ENCODE data around the gene GRIA3. TPM values are rescaled to one million over a fixed set of nuclear protein-coding genes. Genes with fewer than 3 reads are reported as not detected.
"Not testable (repeated sequence)": the region's sequence is repeated elsewhere in the genome, so short reads cannot be mapped to it uniquely, and the experiment has no call there.

GRIA3 gene
- total RNA-seq, 4 donors from 2014 or later: 0.33 to 0.73 (median 0.46) TPM; not detected in 1

DNA sequence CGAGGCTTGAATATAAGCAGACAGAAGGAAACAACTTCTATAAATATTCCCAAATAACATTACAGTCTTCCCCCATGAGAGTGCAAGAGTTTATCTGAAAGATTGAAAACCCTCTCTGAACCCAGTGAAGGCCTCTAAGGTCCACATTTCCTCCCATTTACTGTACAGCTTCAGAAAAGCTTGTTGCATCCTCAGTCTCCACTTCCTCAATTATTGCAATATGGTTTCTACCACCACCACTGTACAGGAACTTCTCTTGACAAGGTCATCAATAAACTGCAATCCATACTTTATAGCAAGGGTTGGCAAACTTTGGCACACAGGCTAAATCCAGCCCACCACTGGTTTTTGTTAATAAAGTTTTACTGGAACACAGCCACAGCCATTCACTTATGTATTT lies 309.8 kb downstream of the GRIA3 start:
- 53 to 64% methylated on average over 1 of the region's 1 CpG for WGBS, 2 donors
- Histone ChIP-seq H3K36me3 (no peaks in the 10 kb centered on the region), H3K4me3 (replicated peaks in 1 of 3) (no peak overlapping the region), H3K27ac (no peak overlapping the region), H3K9me3 (no peaks in the 10 kb centered on the region), H3K27me3 (no peaks in the 10 kb centered on the region), H3K4me1 (no peaks in the 10 kb centered on the region)
- no peak for DNase-seq
- intact Hi-C loops (cut with DNase I): no loop called here
- TF ChIP-seq POLR2A (IDR thresholded peaks at IDR 0.05): no peak
- TF ChIP-seq CTCF (IDR thresholded peaks at IDR 0.05): no peak

DNA sequence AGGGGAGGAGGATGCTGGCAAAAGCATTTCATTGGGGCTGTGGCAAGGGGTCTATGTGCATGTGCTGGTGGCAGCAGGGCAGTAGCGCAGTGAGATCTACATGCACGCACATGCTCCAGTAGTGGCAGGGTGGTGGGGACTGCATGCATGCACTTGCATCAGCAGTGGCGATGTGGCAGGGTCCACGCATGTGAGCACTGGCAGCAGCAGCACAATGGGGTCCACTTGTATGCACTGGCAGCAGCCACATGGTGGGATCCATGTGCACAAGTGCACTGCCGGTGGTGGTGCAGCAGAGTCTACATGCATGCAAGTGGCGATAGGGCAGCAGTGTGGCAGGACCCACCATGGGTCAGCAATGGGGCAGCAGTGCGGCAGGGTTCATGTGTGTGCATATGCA lies 315.7 kb downstream of the GRIA3 start:
- no peak overlapping the region for H3K27ac ChIP-seq
- no peak overlapping the region for H3K4me3 ChIP-seq (replicated peaks in 1 of 3)
- no peak for TF ChIP-seq CTCF (IDR thresholded peaks at IDR 0.05)
- no peak for TF ChIP-seq POLR2A (IDR thresholded peaks at IDR 0.05)
- H3K36me3 ChIP-seq: no peaks in the 10 kb centered on the region
- H3K4me1 ChIP-seq: no peaks in the 10 kb centered on the region
- H3K9me3 ChIP-seq: no peaks in the 10 kb centered on the region
- WGBS, 2 donors: 94% methylated on average over 3 of the region's 7 CpGs; no CpG with 5 or more reads in 1 of the 2 donors
- no peak for DNase-seq
- no peaks in the 10 kb centered on the region for H3K27me3 ChIP-seq
- intact Hi-C loops (cut with DNase I): no loop called here

DNA sequence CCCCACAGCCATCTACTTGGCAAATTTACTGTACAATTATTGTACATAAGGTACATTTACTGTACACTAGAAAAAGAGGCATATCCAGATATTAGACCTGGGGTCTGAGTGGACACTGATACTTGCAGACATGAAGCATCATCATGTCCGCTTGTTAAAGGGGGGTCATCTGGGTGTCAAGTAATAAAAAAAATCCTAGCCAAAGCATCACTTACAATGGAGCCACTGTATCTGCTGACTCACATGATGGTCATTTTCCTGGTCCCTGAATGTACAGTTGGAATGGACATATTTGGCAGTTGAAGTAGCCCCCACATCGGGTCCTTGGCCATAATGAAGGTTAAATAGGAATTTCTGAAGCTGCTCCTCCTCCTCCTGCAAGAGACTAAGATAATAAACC lies 320.0 kb downstream of the GRIA3 start:
- Histone ChIP-seq H3K27ac (no peak overlapping the region), H3K36me3 (no peaks in the 10 kb centered on the region), H3K27me3 (no peaks in the 10 kb centered on the region), H3K9me3 (no peaks in the 10 kb centered on the region), H3K4me3 (replicated peaks in 1 of 3) (no peak overlapping the region), H3K4me1 (no peaks in the 10 kb centered on the region)
- intact Hi-C loops (cut with DNase I): no loop called here
- DNase-seq: no peak
- no peak for TF ChIP-seq POLR2A (IDR thresholded peaks at IDR 0.05)
- TF ChIP-seq CTCF (IDR thresholded peaks at IDR 0.05): no peak
- WGBS, 2 donors: 82 to 83% methylated on average over 2 of the region's 2 CpGs

DNA sequence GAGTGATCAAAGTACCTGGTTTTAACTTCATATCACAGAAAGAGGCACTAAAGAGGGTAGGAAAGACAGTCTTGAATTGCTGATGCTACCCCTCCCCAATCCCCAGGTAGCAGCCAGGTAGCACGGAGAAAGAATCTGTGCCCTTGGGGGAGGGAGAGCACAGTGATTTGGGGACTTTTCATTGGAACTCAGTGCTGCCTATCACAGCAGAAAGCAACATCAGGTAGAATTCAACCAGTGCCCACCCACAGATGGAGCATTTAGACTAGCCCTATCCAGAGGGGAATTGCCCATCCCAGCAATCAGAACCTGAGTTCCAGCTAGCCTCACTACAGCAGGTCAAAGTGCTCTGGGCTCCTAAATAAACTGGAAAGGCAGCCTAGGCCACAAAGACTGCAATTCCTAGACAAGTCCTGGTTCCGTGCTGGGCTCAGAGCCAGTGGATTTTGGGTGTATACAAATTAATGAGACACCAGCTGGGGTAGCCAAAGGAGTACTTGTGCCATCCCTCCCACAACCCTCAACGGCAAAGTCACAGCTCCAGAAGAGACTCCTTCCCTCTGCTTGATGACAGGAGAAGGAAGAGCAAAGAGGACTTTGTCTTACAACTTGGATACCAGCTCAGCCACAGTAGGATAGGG lies 320.7 kb downstream of the GRIA3 start:
- H3K27me3 ChIP-seq: no peaks in the 10 kb centered on the region
- no peaks in the 10 kb centered on the region for H3K36me3 ChIP-seq
- H3K9me3 ChIP-seq: no peaks in the 10 kb centered on the region
- TF ChIP-seq POLR2A (IDR thresholded peaks at IDR 0.05): no peak
- no peak for TF ChIP-seq CTCF (IDR thresholded peaks at IDR 0.05)
- WGBS, 2 donors: 50 to 77% methylated on average over 1 to 3 of the region's 3 CpGs
- H3K27ac ChIP-seq: no peak overlapping the region
- no peaks in the 10 kb centered on the region for H3K4me1 ChIP-seq
- no peak for DNase-seq
- intact Hi-C loops (cut with DNase I): no loop called here
- H3K4me3 ChIP-seq (replicated peaks in 1 of 3): no peak overlapping the region

GRCh38 chrX:123513585-123514278 lies 329.7 kb downstream of the GRIA3 start:
- Histone ChIP-seq H3K4me1 (no peaks in the 10 kb centered on the region), H3K27me3 (no peaks in the 10 kb centered on the region), H3K9me3 (no peaks in the 10 kb centered on the region), H3K27ac (no peak overlapping the region), H3K36me3 (no peaks in the 10 kb centered on the region), H3K4me3 (replicated peaks in 1 of 3) (no peak overlapping the region)
- DNase-seq: no peak
- 65 to 70% methylated on average over 6 of the region's 6 CpGs for WGBS, 2 donors
- TF ChIP-seq POLR2A (IDR thresholded peaks at IDR 0.05): no peak
- no peak for TF ChIP-seq CTCF (IDR thresholded peaks at IDR 0.05)
- intact Hi-C loops (cut with DNase I): no loop called here

- H3K4me1 ChIP-seq; DNase-seq; H3K27ac ChIP-seq; intact Hi-C loops (cut with DNase I); H3K27me3 ChIP-seq; H3K9me3 ChIP-seq; H3K36me3 ChIP-seq; H3K4me3 ChIP-seq (replicated peaks in 1 of 3): not testable (repeated sequence)
- WGBS, 2 donors: 58 to 86% methylated on average over 17 to 26 of the region's 26 CpGs
Measured at GRCh38 chrX:123514279-123514640, 330.2 kb downstream of the GRIA3 start.
